Renal cortical epithelial cell (primary cell): ENCODE measurements around the gene EHMT1. TPM values are rescaled to one million over a fixed set of nuclear protein-coding genes. Genes with fewer than 3 reads are reported as not detected.
A peak's percentile ranks its signal among the peaks of the same experiment; 100 is the strongest.
"Not testable (repeated sequence)": the region's sequence is repeated elsewhere in the genome, so short reads cannot be mapped to it uniquely, and the experiment has no call there.

Experiments used
- DNase-seq: peaks from one replicate; pipeline ENCODE4 v3.0.0-alpha.2; 2011; ENCODE audit warnings: low read depth
- total RNA-seq: library from RNA; depleted of rRNA; stranded (reverse); fragments of >200 nt; gene quantifications from 2 replicates; pipeline ENCODE4 v1.2.3, GENCODE V29; 2014

EHMT1 gene
- total RNA-seq, 1 donor from 2014 or later, result 92.8 TPM

DNA sequence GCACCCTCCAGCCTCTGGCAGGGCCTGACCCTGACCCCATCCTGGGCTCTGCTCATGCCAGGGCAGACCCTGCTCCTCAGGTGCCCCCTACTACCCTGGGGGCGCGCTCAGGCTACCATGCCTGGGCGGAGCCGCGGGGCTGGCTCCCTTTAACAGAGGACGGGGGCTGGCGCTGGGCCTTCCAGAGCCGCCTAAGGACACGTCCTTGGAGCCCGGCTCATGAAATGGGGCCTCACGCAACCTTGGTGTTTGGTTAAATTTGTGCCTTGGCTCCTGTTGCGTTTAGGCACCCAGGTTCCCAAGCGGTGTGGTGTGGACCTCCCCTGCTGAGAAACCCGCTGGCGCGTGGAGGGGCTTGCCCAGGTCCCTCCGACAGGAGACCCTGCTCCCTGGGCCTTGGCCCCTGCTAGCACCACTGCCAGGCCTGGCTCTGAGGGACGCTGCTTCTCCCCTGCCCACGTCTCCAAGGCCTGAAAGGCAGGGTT is 3.4 kb upstream of the EHMT1 start:
- no peak for DNase-seq

- peak; percentile 31 for DNase-seq
Measured at GRCh38 chr9:137619240-137620047, 639 bp downstream of the EHMT1 start.

GRCh38 chr9:137620048-137620405 is 1.2 kb downstream of the EHMT1 start:
- no peak for DNase-seq

DNA sequence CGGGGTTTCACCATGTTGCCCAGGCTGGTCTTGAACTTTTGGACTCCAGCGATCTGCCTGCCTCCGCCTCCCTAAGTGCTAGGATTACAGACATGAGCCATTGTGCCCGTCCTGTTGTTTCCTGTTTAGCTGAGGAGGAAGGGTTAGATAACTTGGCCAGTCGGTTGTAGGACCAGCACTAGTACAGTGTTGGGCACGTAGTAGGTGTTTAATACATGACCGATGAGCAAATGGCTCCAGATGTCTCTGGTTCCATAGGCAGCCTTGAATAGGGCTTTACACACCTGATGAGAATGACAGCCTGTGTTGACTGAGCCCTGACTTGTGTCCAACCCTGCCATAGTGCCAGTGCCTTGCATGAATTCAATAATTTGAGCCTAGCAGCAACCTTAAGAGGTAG is 1.8 kb downstream of the EHMT1 start:
- DNase-seq, result no peak

DNA sequence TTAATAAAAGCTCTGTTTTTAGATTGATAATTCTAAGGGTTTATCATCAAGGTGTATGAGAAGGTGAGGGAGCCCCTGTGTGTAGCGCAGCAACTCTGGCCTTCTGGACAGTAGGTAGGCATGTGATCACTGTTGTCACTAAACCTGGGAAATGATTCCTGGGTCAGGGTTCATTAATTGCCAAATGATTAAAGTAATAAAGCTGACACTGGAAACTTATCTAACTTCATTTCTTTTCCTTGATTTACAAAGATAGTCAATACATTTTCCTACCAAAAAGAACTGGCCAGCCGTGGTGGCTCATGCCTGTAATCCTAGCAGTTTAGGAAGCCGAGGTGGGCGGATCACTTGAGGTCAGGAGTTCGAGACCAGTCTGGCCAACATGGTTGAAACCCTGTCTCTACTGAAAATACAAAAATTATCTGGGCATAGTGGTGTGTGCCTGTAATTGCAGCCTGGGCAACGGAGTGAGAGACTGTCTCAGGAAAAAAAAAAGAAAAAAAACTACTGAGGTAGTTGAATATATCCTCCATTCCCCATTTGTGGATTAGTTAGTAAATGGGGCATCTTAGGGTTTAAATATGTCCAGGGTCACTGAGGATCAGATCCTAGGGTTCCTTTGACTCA is 2.4 kb downstream of the EHMT1 start:
- no peak for DNase-seq

- not testable (repeated sequence) for DNase-seq
Measured at GRCh38 chr9:137622211-137622610, 3.4 kb downstream of the EHMT1 start.

DNA sequence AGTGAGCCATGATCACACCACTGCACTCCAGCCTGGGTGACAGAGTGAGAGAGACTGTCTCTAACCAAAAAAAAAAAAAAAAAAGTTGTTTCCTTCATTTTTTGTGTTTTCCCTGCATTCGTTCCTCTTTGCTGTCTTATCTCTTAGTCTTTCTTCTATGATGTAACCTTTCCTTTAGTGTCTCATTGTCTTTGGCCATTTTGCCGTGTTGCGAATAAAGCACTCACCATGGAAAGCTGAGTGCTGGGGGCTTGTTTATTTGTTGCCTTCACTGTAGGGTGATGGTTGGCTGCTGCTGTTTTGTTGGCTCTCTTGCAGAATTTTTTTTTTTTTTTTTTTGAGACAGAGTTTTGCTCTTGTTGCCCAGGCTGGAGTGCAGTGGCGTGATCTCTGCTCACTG is 7.7 kb downstream of the EHMT1 start:
- DNase-seq, result no peak

DNA sequence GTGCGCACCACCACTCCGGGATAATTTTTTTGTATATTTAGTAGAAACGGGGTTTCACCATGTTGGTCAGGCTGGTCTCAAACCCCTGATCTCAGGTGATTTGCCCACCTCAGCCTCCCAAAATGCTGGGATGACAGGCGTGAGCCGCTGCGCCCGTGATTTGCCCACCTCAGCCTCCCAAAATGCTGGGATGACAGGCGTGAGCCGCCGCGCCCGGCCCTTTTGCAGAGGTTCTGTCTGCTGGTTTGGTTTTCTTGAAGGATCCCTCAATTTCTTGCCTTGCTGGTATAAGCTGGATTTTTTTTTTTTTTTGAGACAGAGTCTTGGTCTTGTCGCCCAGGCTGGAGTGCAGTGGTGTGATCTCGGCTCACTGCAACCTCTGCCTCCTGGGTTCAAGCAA is 8.6 kb downstream of the EHMT1 start:
- not testable (repeated sequence) for DNase-seq

- DNase-seq, result no peak
Measured at GRCh38 chr9:137630126-137630525, 11.3 kb downstream of the EHMT1 start.

DNA sequence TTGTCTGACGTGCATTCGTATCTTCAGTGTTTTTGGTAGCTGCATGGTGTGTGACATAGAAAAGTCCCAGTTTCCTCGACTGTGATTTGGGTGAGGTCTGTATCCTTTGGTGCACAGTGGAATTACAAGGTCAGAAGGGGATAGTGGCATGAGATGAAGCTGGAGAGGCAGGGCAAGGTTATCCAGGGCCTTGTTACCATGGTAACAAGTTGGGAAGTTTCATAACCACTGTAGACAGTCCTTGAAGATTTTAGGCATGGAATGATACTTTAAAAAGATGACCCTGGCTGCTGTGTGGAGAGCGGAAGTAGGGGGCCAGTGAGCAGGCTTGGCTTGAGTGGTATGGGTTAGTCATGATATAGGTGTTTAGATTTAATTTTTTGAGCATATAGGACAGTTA is 11.9 kb downstream of the EHMT1 start:
- DNase-seq, result no peak

DNA sequence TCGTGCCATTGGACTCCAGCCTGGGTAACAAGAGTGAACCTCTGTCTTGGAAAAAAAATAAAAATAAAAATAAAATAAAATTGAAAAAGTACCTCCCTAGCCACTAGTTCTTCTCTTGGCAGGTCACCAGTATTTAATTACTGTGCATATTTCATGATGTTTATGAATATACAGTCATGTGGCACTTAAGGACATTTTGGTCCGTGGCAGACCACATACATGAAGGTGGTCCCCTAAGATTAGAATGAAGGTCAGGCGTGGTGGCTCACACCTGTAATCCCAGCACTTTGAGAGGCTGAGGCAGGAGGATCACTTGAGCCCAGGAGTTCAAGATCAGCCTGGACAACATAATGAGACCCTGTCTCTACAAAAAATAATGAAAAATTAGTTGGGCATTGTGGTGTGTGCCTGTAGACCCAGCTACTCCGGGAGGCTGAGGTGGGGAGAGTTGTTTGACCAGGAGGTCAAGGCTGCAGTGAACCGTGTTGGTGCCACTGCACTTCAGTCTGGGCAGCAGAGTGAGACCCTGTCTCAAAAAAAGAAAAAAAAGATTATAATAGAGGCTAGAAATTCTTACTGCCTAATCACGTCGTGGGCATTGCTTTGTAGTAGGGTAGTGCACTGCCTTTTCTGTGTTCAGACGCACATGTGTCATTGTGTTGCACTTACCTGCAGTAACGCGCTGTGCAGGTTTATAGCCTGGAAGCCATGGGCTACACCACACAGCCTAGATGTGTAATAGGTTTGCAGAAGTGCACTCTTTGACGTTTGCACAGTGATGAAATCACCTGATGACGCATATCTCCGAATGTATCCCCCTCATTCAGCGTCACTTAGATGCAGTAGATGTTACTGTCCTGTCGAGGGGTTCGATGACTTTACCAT is 12.8 kb downstream of the EHMT1 start:
- DNase-seq, result no peak

- DNase-seq, result no peak
Measured at GRCh38 chr9:137632230-137633161, 13.7 kb downstream of the EHMT1 start.

GRCh38 chr9:137634016-137634415 is 15.2 kb downstream of the EHMT1 start:
- DNase-seq, result no peak

DNA sequence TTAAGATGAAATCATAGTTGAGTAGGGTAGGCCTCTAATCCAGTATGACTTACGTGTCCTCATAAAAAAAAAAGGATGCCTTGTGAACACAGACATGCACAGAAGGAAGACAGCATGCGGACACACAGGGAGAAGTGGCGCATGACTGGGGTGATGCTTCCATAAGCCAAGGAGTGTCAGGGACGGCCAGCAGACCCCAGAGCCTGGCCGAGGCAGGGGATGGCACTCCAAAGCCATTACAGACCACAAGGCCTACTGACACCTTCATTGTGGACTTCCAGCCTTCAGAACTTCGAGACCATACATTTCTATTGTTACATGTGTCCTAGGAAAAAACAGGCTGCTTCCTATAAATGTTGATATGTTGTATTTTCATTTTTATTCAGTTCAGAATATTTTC is 19.9 kb downstream of the EHMT1 start:
- no peak for DNase-seq

GRCh38 chr9:137639303-137640051 is 20.7 kb downstream of the EHMT1 start:
- DNase-seq, result no peak

GRCh38 chr9:137640862-137641261 is 22.1 kb downstream of the EHMT1 start:
- no peak for DNase-seq

- DNase-seq, result no peak
Measured at GRCh38 chr9:137642118-137642601, 23.4 kb downstream of the EHMT1 start.

- no peak for DNase-seq
Measured at GRCh38 chr9:137642892-137643291, 24.1 kb downstream of the EHMT1 start.

DNA sequence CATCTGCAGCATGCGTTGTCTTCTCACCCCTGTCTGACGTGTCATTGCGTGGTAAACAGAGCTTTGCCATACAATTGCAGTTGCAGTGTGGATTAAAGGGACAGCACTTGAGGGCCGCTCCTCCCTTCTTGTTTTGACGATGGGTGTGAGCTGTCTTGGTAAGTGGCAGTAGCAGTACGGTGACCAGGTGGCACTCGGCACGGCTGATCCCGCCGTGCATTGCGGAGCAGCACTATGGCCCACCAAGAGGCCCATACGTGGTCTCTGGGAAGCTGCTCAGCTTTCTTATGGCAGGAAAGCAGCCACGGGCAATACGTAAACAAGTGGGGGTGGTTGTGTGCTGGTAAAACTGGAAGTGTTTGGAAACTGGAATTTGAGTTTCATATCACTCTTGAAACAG is 25.1 kb downstream of the EHMT1 start:
- DNase-seq, result no peak

- DNase-seq, result no peak
Measured at GRCh38 chr9:137645211-137645610, 26.4 kb downstream of the EHMT1 start.
